Rectal smooth muscle tissue (tissue), 1 donor: ENCODE data around the gene CACNB3.
A peak's percentile ranks its signal among the peaks of the same experiment; 100 is the strongest.

Experiments
- H3K27ac ChIP-seq: one replicate; pipeline ENCODE4 v1.7.0; 2013; ENCODE audit warnings: low read depth, low read length, inconsistent platforms
- H3K27me3 ChIP-seq: one replicate; pipeline ENCODE4 v1.7.0; 2013; ENCODE audit warnings: low read length; ENCODE audit not compliant: control insufficient read depth, insufficient read depth
- H3K36me3 ChIP-seq: one replicate; pipeline ENCODE4 v1.7.0; 2013; ENCODE audit warnings: low read length; ENCODE audit not compliant: control insufficient read depth, insufficient read depth
- H3K4me1 ChIP-seq: one replicate; pipeline ENCODE4 v1.7.0; 2013; ENCODE audit warnings: low read length; ENCODE audit not compliant: control insufficient read depth, insufficient read depth
- H3K4me3 ChIP-seq: one replicate; pipeline ENCODE4 v1.7.0; 2013; ENCODE audit warnings: low read length
- H3K9ac ChIP-seq: one replicate; pipeline ENCODE4 v1.7.0; 2013; ENCODE audit warnings: low read length

The CACNB3 gene

DNA sequence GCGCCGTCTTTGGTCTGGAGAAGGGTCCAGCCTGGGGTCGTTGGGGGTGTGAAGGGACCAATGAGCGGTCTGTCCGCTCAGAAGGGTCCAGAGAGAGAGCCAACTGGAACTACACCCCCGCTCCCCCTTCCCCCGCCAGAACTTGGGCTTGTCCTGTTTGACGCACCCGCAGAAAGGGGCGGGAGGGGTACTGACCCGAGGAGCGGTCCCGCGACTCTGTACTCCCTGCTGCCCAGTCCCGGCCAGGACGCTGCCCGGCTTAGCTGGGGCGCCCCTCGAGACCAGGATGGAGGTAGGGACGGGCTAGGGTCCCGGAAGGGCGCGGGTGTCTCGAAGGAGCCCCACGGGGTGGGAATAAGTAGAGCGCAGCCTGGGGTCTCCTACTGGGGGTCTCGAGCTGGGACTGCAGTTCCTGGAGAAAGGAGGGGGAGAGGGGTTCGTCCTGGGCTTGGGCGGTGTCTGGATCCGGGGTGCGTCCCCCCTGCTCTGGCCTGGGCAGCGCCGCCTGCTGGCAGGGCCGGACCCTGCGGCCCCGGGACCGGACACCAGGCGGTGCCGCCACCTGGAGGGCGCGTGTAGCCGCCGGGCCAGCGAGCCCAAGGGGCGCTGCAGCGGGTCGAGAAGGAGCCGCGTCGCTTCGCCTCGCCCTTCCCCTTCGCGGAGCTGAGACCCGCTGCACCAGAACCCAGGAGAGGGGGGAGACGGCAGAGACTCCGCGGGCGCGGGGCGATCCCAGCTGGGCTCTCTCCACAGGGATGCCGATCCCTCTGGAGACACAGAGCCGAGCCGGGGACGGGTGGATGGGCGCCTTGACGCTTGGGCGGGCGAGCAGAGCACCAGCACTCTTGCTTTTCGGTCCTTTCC lies 3.8 kb upstream of the CACNB3 start:
- Histone ChIP-seq H3K27me3 (no peaks in the 10 kb centered on the region), H3K36me3 (no peaks in the 10 kb centered on the region), H3K4me3 (peak overlapping the region; percentile 94), H3K4me1 (peaks cover 11% of the 10 kb centered on the region), H3K9ac (peak overlapping the region; percentile 76), H3K27ac (peak overlapping the region; percentile 92)

DNA sequence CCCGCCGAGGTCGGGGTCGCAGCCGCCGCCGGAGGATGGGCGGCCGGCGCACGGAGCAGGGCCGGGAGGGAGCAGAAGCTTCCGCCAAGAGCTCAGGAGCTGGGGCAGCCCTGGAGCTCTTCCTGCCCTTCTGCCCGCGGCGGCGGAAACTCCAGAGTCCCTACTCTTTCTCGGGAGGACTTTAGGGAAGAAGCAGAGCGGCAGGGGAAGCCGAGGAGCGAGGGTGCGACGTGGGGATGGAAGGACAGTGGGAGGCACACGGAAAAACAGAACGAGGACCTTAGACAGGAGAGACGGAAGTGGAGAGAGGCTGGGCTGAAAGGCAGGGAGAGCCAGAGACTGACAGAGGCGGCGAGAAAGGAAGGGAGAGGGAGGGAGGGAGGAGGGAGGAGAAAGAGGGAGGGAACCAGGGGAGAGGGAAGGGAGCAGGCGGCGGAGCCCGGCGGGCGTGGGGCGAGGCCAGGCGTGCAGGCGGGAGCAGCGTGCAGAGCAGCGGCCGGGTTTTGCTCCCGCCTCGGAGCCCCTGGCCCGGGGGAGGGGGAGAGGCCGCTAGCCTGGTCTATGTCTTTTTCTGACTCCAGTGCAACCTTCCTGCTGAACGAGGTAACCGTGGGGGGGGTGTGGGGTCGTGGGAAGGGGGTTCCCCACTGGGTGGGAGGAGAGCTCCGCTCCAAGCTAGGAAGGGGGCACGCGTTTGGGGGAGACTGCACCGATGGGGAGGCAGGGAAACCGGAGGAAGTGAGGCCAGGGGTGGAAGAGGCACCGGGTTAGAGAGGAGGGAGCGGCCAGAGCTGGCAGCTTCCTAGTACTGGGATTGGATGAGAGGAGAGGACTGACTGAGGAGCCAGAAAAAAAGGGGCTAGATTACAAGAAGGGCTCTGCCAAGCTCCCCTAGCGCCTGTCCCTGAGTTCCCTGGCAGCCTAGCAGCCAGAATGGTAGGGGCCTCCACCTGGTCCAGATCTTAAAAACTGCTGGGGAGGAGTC lies 2.9 kb upstream of the CACNB3 start:
- peak overlapping the region; percentile 76 for H3K9ac ChIP-seq
- H3K36me3 ChIP-seq, result no peaks in the 10 kb centered on the region
- peaks cover 11% of the 10 kb centered on the region for H3K4me1 ChIP-seq
- peak overlapping the region; percentile 92 for H3K27ac ChIP-seq
- H3K27me3 ChIP-seq, result no peaks in the 10 kb centered on the region
- peak overlapping the region; percentile 94 for H3K4me3 ChIP-seq

DNA sequence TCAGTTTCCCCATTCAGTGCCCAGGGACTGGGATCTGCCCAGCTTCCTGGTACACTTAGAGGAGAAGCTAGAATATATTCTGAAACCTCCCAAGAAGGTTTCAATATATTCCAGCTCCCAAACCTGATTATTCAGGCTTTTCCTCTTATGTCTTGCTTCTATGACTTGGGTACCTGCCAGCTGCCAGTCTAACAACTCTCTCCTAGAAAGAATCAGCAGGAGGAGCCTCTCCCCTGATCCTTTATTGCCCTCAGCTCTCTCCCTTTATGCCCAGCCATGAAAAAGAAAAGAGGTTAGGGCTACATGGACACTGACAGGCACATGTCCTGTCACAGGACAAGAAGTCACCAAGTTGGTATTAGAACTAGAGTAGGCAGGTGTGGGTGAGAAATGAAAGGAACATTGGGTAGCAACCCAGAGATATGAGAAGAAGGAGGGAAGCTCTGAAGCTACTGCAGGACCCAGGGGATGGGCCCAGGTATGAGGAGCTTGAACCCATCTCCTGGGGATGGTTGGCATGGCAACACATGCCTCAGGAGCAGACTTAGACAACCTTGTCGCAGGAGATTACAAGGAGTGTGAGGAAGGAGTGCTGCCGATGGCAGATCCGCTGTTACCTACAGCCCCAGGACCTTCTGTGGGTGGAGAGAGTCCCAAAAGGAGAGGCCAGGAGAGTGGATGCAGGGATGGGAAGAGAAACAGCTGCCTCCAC lies 2.0 kb upstream of the CACNB3 start:
- no peaks in the 10 kb centered on the region for H3K36me3 ChIP-seq
- H3K4me3 ChIP-seq, result peak overlapping the region; percentile 94
- peaks cover 11% of the 10 kb centered on the region for H3K4me1 ChIP-seq
- no peak overlapping the region for H3K27ac ChIP-seq
- H3K9ac ChIP-seq, result no peak overlapping the region
- H3K27me3 ChIP-seq, result no peaks in the 10 kb centered on the region

DNA sequence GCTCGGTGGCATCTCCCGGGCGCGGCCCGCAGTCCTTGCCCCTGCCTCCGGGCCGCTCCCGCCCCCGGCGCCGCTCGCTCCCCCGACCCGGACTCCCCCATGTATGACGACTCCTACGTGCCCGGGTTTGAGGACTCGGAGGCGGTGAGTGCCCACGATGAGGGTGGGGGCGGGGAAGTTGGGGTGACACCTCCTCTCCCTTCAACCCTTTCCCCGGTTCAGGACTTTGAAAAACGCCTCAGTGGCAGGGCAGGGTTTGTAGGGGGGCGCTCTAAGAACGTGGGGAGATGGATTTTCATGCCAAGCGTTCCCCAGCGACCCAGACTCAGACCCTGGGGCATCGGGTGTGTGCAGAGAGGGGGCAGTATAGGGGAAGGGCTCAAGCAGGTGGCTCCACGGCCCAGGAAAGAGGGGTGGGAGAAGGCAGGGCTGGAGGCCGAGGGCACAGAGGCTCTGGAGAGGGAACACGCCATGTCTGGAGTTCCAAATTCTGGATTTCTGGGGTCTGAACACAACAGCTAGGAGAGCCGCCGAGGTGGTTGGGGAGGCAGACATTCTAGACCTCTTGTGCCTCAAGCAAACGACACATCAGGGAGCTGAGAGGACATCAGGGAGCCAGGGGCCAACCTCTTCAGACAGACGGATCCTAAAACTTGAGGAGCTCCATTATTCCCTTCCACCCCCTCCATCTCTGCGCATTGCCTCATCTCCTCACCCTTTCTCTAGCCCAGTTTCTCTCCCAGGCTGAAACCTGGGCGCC lies 715 bp downstream of the CACNB3 start:
- H3K36me3 ChIP-seq, result no peaks in the 10 kb centered on the region
- no peak overlapping the region for H3K27ac ChIP-seq
- H3K4me3 ChIP-seq, result peak overlapping the region; percentile 79
- peak overlapping the region; percentile 10 for H3K9ac ChIP-seq
- no peaks in the 10 kb centered on the region for H3K27me3 ChIP-seq
- H3K4me1 ChIP-seq, result peaks cover 8% of the 10 kb centered on the region

DNA sequence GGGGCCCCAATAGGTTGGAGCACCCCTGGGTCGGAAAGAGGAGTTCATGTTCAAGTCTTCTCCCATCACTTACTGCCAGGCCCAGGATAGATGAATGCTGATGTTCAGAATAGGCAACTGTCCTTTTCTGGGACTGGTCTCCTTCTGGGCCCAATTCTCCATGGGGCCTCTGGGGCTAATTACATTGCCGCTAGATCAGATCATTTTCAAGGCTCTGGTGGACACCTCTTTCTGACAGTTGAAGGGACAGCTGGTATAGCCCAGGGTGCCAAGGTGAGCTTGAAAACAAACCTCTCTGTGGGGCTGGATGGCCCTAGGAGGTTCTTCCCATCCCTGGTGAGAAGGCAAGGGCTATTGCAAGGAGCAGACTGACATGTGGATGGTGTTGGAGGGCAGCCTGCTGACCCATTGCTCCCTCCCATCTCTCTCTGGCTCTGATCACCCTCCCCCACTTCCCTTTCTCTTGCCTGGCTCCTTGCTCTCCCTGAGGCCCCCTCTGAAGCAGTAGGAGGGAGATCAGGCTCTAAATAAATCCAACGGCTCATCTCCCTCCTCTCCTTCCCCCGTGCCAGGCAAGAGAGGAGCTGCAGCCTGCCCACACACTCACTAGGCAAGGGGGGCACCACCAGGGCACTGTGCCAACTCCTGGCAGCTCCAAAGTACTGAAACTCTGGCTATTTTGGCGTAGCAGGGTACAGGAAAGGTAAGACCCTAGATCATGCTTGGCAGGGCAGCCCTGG lies 1.9 kb downstream of the CACNB3 start:
- Histone ChIP-seq H3K9ac (no peak overlapping the region), H3K36me3 (no peaks in the 10 kb centered on the region), H3K27me3 (no peaks in the 10 kb centered on the region), H3K4me1 (peaks cover 8% of the 10 kb centered on the region), H3K4me3 (no peak overlapping the region), H3K27ac (no peak overlapping the region)

DNA sequence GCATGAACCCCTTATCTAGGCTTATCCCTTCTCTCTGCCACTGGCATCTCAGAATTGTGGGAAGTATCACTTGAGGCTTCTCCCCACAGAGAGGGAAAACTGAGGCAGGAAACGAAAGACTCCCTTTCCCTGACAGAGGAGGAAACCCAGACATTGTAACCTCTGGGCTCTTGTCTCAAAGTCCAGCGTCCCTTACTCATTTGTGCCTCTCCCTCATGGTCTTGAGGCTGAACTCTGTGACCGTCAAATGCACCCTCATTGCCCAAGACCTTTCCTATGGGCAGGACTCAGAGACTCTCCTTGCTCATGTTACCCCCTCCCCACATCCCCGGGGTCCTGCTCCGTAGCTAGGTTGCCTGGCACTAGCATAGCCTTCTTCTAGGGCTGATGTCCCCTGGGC lies 3.8 kb downstream of the CACNB3 start:
- H3K4me1 ChIP-seq, result peaks cover 3% of the 10 kb centered on the region
- H3K4me3 ChIP-seq, result no peak overlapping the region
- H3K36me3 ChIP-seq, result no peaks in the 10 kb centered on the region
- no peaks in the 10 kb centered on the region for H3K27me3 ChIP-seq
- H3K9ac ChIP-seq, result no peak overlapping the region
- H3K27ac ChIP-seq, result no peak overlapping the region

DNA sequence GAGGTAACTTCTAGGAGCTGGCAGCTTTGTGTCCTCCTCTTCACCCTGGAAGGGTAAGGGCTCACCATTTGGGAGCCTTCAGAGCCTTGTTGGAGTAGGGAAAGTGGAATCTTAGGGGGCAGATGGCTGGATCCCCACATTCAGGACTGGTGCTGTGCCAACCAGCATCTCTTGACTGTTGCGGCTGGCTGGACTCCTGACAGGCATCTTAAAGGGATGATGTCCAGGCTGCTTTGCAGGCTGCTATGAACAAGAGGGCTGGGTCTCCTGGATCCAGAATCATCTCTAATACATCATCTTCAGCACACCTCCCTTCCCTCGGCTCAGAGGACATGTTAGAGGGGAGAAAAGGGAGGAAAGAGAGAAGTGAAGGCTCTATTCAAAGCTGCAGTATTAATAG lies 4.4 kb downstream of the CACNB3 start:
- Histone ChIP-seq H3K4me1 (peaks cover 2% of the 10 kb centered on the region), H3K9ac (no peak overlapping the region), H3K4me3 (no peak overlapping the region), H3K36me3 (no peaks in the 10 kb centered on the region), H3K27me3 (no peaks in the 10 kb centered on the region), H3K27ac (no peak overlapping the region)

DNA sequence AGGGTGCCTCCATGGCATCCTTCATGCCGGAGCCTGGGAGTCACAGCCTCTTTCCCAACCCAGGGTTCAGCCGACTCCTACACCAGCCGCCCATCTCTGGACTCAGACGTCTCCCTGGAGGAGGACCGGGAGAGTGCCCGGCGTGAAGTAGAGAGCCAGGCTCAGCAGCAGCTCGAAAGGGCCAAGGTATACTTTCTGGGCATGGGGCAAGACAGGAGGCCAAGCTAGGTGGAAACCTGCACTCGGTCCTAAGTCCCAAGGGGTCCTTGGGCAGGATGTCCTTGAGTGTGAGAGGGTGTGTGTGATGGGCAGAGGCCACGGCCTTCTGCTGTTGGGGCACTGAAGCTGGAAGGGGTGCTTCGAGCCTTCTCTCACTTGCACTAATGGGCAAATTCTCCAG lies 5.0 kb downstream of the CACNB3 start:
- Histone ChIP-seq H3K4me1 (no peaks in the 10 kb centered on the region), H3K9ac (no peak overlapping the region), H3K4me3 (no peak overlapping the region), H3K36me3 (peaks cover 2% of the 10 kb centered on the region), H3K27ac (no peak overlapping the region), H3K27me3 (no peaks in the 10 kb centered on the region)

DNA sequence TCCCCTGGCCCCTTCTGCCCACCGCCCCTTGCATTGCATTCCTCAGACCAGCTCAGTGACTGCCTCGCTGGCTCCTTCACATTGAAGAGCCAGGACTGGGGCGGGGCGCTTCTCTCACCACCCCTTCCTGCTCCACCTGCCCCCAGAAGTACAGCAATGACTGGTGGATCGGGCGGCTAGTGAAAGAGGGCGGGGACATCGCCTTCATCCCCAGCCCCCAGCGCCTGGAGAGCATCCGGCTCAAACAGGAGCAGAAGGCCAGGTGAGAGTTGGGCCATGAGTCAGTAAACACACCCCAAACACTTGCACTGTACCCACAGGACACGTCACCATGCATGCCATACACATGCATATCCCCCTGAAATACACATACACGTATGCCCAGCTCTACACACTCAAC lies 5.8 kb downstream of the CACNB3 start:
- Histone ChIP-seq H3K4me3 (no peak overlapping the region), H3K9ac (no peak overlapping the region), H3K36me3 (peaks cover 10% of the 10 kb centered on the region), H3K4me1 (no peaks in the 10 kb centered on the region), H3K27ac (no peak overlapping the region), H3K27me3 (no peaks in the 10 kb centered on the region)

DNA sequence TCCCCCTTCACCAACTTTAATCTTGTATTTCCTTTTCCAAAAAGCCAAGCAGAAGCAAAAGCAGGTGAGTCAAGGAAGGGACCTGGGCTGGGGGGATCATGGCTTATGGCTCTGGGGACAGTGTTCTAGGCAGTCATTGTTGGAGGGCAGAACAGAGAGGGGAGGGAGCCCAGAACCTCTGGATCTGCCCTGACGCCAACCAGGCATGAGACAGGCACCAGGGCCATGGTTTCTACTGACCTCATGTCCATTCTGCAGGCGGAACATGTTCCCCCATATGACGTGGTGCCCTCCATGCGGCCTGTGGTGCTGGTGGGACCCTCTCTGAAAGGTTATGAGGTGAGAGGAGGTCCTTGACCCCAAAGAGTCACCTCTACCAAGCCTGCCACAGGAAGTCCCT lies 6.6 kb downstream of the CACNB3 start:
- peaks cover 13% of the 10 kb centered on the region for H3K36me3 ChIP-seq
- no peak overlapping the region for H3K9ac ChIP-seq
- no peaks in the 10 kb centered on the region for H3K27me3 ChIP-seq
- H3K4me1 ChIP-seq, result no peaks in the 10 kb centered on the region
- H3K4me3 ChIP-seq, result no peak overlapping the region
- no peak overlapping the region for H3K27ac ChIP-seq

DNA sequence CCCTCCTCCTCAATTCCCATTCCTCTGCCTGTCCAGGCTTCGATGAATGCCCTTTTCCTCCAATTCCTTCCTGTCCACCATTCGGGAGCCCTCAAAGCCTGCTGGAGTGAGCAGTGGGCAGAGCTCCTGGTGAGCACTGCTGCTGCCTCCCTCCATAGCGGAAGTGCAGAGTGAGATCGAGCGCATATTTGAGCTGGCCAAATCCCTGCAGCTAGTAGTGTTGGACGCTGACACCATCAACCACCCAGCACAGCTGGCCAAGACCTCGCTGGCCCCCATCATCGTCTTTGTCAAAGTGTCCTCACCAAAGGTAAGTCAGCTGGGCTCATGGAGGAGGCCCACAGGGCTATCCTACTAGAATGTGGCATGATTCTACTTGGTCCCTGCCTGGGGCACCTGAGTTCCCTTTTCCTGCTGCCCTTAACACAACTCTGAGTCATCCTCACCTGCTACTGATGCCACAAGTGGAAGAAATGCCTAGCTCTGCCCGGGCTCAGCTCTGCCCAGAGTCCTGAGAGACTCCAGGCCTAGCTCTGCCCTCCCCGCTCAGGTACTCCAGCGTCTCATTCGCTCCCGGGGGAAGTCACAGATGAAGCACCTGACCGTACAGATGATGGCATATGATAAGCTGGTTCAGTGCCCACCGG lies 8.0 kb downstream of the CACNB3 start:
- Histone ChIP-seq H3K4me3 (no peak overlapping the region), H3K4me1 (no peaks in the 10 kb centered on the region), H3K9ac (no peak overlapping the region), H3K27me3 (no peaks in the 10 kb centered on the region), H3K36me3 (peaks cover 26% of the 10 kb centered on the region), H3K27ac (no peak overlapping the region)
